Suprapubic skin (tissue), 4 donors: Measurements from ENCODE around the gene TOGARAM1.

Source experiments
- CTCF ChIP-seq, 2 donors: fragments of 200-600 bp in 1 of 2; fragments of 450-650 bp in 1 of 2; sonication (generic) in 1 of 2; IDR thresholded peaks; one replicate each; pipeline ENCODE4 v1.5.1; 2016 to 2019; ENCODE audit warnings: antibody characterized with exemption in 2 of 2, mild to moderate bottlenecking in 1 of 2, moderate library complexity in 1 of 2
- EP300 ChIP-seq: sonication (generic); formaldehyde crosslinking; IDR thresholded peaks from one replicate; pipeline ENCODE4 v1.6.1; 2017; ENCODE audit warnings: antibody characterized with exemption
- POLR2A ChIP-seq, 2 donors: fragments of 450-650 bp; IDR thresholded peaks; one replicate each; pipeline ENCODE4 v1.6.1; 2017; ENCODE audit warnings: antibody characterized with exemption in 2 of 2, mild to moderate bottlenecking in 2 of 2, moderate library complexity in 2 of 2
- POLR2AphosphoS5 ChIP-seq, 3 donors: sonication (generic); formaldehyde crosslinking; IDR thresholded peaks; one replicate each; pipeline ENCODE4 v1.6.1; 2017; ENCODE audit warnings: antibody characterized with exemption in 3 of 3

- TF ChIP-seq CTCF (IDR thresholded peaks at IDR 0.05) (no peak), POLR2A (IDR thresholded peaks at IDR 0.05) (no peak), EP300 (no peak), POLR2AphosphoS5 (IDR thresholded peaks at IDR 0.05) (no peak)
Measured at GRCh38 chr14:44959538-44959937, 2.5 kb upstream of the TOGARAM1 start.
